Mammary epithelial cell (primary cell): ENCODE results near the gene YBX1.

Experiments
- EZH2 ChIP-seq: IDR thresholded peaks from 2 replicates; pipeline ENCODE4 v1.6.1; 2012; ENCODE audit warnings: low read length, inconsistent platforms, borderline replicate concordance
- TF ChIP-seq, protein P1 (sequence below), 2 donors: IDR thresholded peaks in 1 of 2; conservative IDR thresholded peaks in 1 of 2; 2 replicates each; pipeline ENCODE4 v1.5.1; 2011 to 2012; ENCODE audit warnings: inconsistent platforms in 2 of 2, low read length in 2 of 2, mild to moderate bottlenecking in 2 of 2, control low read depth in 1 of 2, low read depth in 1 of 2; ENCODE audit not compliant: insufficient read depth in 1 of 2; ENCODE audit errors: extremely low read depth in 1 of 2

DNA sequence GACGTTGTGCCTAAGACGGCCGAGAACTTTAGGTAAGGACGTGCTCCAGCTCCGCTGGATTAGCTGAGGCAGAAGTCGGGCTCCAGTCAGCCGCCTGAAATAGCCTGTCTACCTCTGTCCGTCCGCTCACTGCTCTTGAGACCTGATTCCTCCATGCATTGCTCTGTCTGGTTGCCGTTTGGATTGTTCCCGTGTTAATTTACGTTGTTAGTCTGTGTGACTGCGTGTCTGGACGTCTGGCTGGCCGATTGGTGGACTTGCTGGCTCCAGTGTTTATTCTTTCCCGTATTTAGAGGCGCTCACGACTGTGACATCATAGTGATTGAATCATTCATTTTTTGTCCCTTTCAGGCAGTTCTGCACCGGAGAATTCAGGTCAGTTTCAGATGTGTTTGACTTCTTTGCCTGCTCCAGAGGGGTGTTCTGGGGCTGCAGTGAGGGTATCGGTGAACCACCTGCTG is 23.3 kb upstream of the YBX1 start:
- TF ChIP-seq, protein P1, sequence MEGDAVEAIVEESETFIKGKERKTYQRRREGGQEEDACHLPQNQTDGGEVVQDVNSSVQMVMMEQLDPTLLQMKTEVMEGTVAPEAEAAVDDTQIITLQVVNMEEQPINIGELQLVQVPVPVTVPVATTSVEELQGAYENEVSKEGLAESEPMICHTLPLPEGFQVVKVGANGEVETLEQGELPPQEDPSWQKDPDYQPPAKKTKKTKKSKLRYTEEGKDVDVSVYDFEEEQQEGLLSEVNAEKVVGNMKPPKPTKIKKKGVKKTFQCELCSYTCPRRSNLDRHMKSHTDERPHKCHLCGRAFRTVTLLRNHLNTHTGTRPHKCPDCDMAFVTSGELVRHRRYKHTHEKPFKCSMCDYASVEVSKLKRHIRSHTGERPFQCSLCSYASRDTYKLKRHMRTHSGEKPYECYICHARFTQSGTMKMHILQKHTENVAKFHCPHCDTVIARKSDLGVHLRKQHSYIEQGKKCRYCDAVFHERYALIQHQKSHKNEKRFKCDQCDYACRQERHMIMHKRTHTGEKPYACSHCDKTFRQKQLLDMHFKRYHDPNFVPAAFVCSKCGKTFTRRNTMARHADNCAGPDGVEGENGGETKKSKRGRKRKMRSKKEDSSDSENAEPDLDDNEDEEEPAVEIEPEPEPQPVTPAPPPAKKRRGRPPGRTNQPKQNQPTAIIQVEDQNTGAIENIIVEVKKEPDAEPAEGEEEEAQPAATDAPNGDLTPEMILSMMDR (conservative IDR thresholded peaks at IDR 0.05 in 1 of 2, IDR thresholded peaks at IDR 0.05 in 1 of 2; ENCODE audit: extremely low read depth in 1 of 2, insufficient read depth in 1 of 2, low read depth in 1 of 2, low read length in 2 of 2): no peak
- TF ChIP-seq EZH2: no peak
